H1 (cell line): Measurements from ENCODE around the gene DENND2A. TPM values are rescaled to one million over a fixed set of nuclear protein-coding genes. Genes with fewer than 3 reads are reported as not detected.

Experiments
- CTCF ChIA-PET: fragments of 300-600 bp; sonication (Branson Sonifier 250); formaldehyde crosslinking; loops from one replicate; lab custom pipeline; 2021; ENCODE audit not compliant: partially characterized antibody; lab: Charles Lee
- POLR2A ChIA-PET: fragments of 300-600 bp; sonication (Branson Sonifier 250); formaldehyde crosslinking; loops from one replicate; lab custom pipeline; 2021; ENCODE audit warnings: inconsistent platforms; ENCODE audit not compliant: partially characterized antibody; lab: Charles Lee
- DNase-seq, 2 experiments: peaks; one replicate each; pipeline versions ENCODE4 v3.0.0 to v3.0.0-alpha.2; 2010 to 2022; ENCODE audit warnings: low spot score in 2 of 2, low read depth in 1 of 2, mixed read lengths in 1 of 2
- FAIRE-seq: peaks from 2 replicates; lab custom pipeline; 2011; peaks lifted over from hg19 to GRCh38; lab: Jason Lieb, UNC
- H2AFZ ChIP-seq: 2 replicates; pipeline ENCODE4 v1.8.1; 2012; ENCODE audit warnings: low read length, inconsistent platforms
- H2AK5ac ChIP-seq: 2 replicates; pipeline ENCODE4 v1.6.1; 2013; ENCODE audit warnings: low read depth, low read length
- H2BK120ac ChIP-seq: replicated peaks from 2 replicates; pipeline ENCODE3; 2013; ENCODE audit warnings: low read depth, low read length, inconsistent platforms
- H2BK12ac ChIP-seq: 2 replicates; pipeline ENCODE4 v1.6.1; 2013; ENCODE audit warnings: low read depth, low read length
- H2BK15ac ChIP-seq: 2 replicates; pipeline ENCODE4 v1.6.1; 2013; ENCODE audit warnings: low read length
- H2BK20ac ChIP-seq: 2 replicates; pipeline ENCODE4 v1.6.1; 2013; ENCODE audit warnings: low read length
- H2BK5ac ChIP-seq: 2 replicates; pipeline ENCODE4 v1.6.1; 2013; ENCODE audit warnings: low read depth, low read length
- H3K14ac ChIP-seq: 2 replicates; pipeline ENCODE4 v1.6.1; 2013; ENCODE audit warnings: inconsistent platforms; ENCODE audit not compliant: insufficient read length
- H3K18ac ChIP-seq: 2 replicates; pipeline ENCODE4 v1.6.1; 2013; ENCODE audit warnings: low read length; ENCODE audit errors: extremely low read depth
- H3K23ac ChIP-seq: 2 replicates; pipeline ENCODE4 v1.6.1; 2013; ENCODE audit warnings: inconsistent platforms; ENCODE audit not compliant: insufficient read length
- H3K23me2 ChIP-seq: 2 replicates; pipeline ENCODE4 v1.6.1; 2013; ENCODE audit warnings: low read depth, low read length
- H3K27ac ChIP-seq: 2 replicates; pipeline ENCODE4 v1.6.1; 2011; ENCODE audit warnings: low read depth, low read length, inconsistent platforms
- H3K27me3 ChIP-seq, 4 experiments: replicated peaks in 1 of 4; 1 replicate in 1 of 4; 2 replicates in 3 of 4; pipeline versions ENCODE4 v1.6.1 to v1.8.1; 2011 to 2013; ENCODE audit warnings: low read length in 3 of 4, mild to moderate bottlenecking in 3 of 4, inconsistent platforms in 2 of 4, mixed read lengths in 2 of 4, moderate library complexity in 1 of 4; ENCODE audit not compliant: control insufficient read depth in 3 of 4, insufficient read depth in 3 of 4; ENCODE audit errors: extremely low read depth in 1 of 4
- H3K36me3 ChIP-seq, 4 experiments: 2 replicates each; pipeline versions ENCODE4 v1.6.1 to v1.8.1; 2011 to 2013; ENCODE audit warnings: mild to moderate bottlenecking in 4 of 4, low read length in 3 of 4, moderate library complexity in 2 of 4, control low read depth in 1 of 4, inconsistent platforms in 1 of 4; ENCODE audit not compliant: insufficient read depth in 4 of 4, control insufficient read depth in 2 of 4
- H3K4ac ChIP-seq: replicated peaks from 2 replicates; pipeline ENCODE3; 2013; ENCODE audit warnings: low read length, low read depth, mixed read lengths, inconsistent platforms; ENCODE audit not compliant: insufficient read length
- H3K4me1 ChIP-seq, 4 experiments: replicated peaks in 1 of 4; 1 replicate in 1 of 4; 2 replicates in 3 of 4; pipeline versions ENCODE4 v1.6.1 to v1.8.1; 2011 to 2013; ENCODE audit warnings: low read length in 3 of 4, inconsistent platforms in 2 of 4, mixed read lengths in 1 of 4; ENCODE audit not compliant: insufficient read depth in 4 of 4, control insufficient read depth in 3 of 4
- H3K4me2 ChIP-seq, 2 experiments: 2 replicates each; pipeline versions ENCODE4 v1.6.1 to v1.8.1; 2011 to 2013; ENCODE audit warnings: low read depth in 2 of 2, low read length in 2 of 2, control low read depth in 1 of 2, inconsistent platforms in 1 of 2, mild to moderate bottlenecking in 1 of 2; ENCODE audit not compliant: insufficient read depth in 1 of 2
- H3K4me3 ChIP-seq, 4 experiments: fragments of 200-600, 300-600 bp in 1 of 4; sonication (generic), shearing (Covaris generic), sonication (Bioruptor Twin) in 1 of 4; 2 replicates each; pipeline versions ENCODE4 v1.5.1 to v1.8.1; 2011 to 2016; ENCODE audit warnings: low read length in 4 of 4, low read depth in 3 of 4, control low read depth in 2 of 4, inconsistent platforms in 2 of 4, mild to moderate bottlenecking in 2 of 4, mixed read lengths in 1 of 4, moderate library complexity in 1 of 4; ENCODE audit not compliant: insufficient read depth in 2 of 4; ENCODE audit errors: extremely low read depth in 1 of 4
- H3K56ac ChIP-seq: replicated peaks from 2 replicates; pipeline ENCODE3; 2013; ENCODE audit warnings: low read depth, mild to moderate bottlenecking, mixed read lengths, low read length, inconsistent platforms; ENCODE audit not compliant: insufficient read length
- H3K79me1 ChIP-seq: 2 replicates; pipeline ENCODE4 v1.6.1; 2013; ENCODE audit warnings: low read depth, low read length, control low read depth
- H3K79me2 ChIP-seq, 2 experiments: 2 replicates each; pipeline versions ENCODE4 v1.6.1 to v1.8.1; 2012 to 2013; ENCODE audit warnings: low read length in 2 of 2, mild to moderate bottlenecking in 2 of 2, inconsistent platforms in 1 of 2; ENCODE audit not compliant: insufficient read depth in 2 of 2, control insufficient read depth in 1 of 2
- H3K9ac ChIP-seq, 4 experiments: replicated peaks in 1 of 4; 1 replicate in 1 of 4; 2 replicates in 3 of 4; pipeline versions ENCODE4 v1.6.1 to v1.8.1; 2011 to 2013; ENCODE audit warnings: low read depth in 3 of 4, low read length in 3 of 4, control low read depth in 2 of 4, mild to moderate bottlenecking in 2 of 4, moderate library complexity in 2 of 4, inconsistent platforms in 1 of 4; ENCODE audit errors: extremely low read depth in 1 of 4
- H3K9me3 ChIP-seq, 2 experiments: 2 replicates each; pipeline versions ENCODE4 v1.6.1 to v1.8.1; 2012 to 2013; ENCODE audit warnings: mild to moderate bottlenecking in 2 of 2, moderate library complexity in 2 of 2, control low read depth in 1 of 2, inconsistent platforms in 1 of 2, low read depth in 1 of 2, low read length in 1 of 2, mixed read lengths in 1 of 2; ENCODE audit not compliant: insufficient read depth in 2 of 2
- H4K20me1 ChIP-seq, 2 experiments: replicated peaks in 1 of 2; 2 replicates each; pipeline versions ENCODE3 to v1.8.1; 2011 to 2013; ENCODE audit warnings: inconsistent platforms in 2 of 2, low read length in 2 of 2, mild to moderate bottlenecking in 1 of 2; ENCODE audit not compliant: insufficient read depth in 2 of 2, control insufficient read depth in 1 of 2
- H4K5ac ChIP-seq: 2 replicates; pipeline ENCODE4 v1.6.1; 2013; ENCODE audit warnings: low read length, low read depth, mixed read lengths, inconsistent platforms; ENCODE audit not compliant: insufficient read length
- H4K8ac ChIP-seq: 2 replicates; pipeline ENCODE4 v1.8.0; 2013; ENCODE audit warnings: mild to moderate bottlenecking, moderate library complexity, low read length, inconsistent platforms; ENCODE audit not compliant: insufficient read depth; ENCODE audit errors: extremely low read depth
- H4K91ac ChIP-seq: replicated peaks from 2 replicates; pipeline ENCODE3; 2013; ENCODE audit warnings: low read length, mixed read lengths, inconsistent platforms; ENCODE audit not compliant: insufficient read length
- ASH2L ChIP-seq: fragments of 200-600, 300-600 bp; sonication (generic); IDR thresholded peaks from one replicate; pipeline ENCODE4 v1.7.1; 2017; ENCODE audit warnings: low read length
- CBX5 ChIP-seq: fragments of 300-800, 300-1000 bp; sonication (generic); IDR thresholded peaks from 2 replicates; pipeline ENCODE4 v1.7.1; 2016; ENCODE audit warnings: antibody characterized with exemption, low read length, low read depth
- FOSL1 ChIP-seq: IDR thresholded peaks from 2 replicates; pipeline ENCODE4 v1.6.1; 2011; ENCODE audit warnings: mild to moderate bottlenecking, low read depth, low read length, moderate library complexity; ENCODE audit not compliant: insufficient read depth
- WGBS, 2 experiments: shearing (Covaris generic) in 1 of 2; methylation state at CpG; one replicate each; pipeline versions ENCODE4 v1.1.6 to v1.1.7; 2013 to 2015; ENCODE audit warnings: low lambda C conversion rate in 2 of 2, mixed read lengths in 2 of 2, inconsistent platforms in 1 of 2, low coverage in 1 of 2, missing lambda C conversion rate in 1 of 2; ENCODE audit not compliant: insufficient replicate concordance in 2 of 2, insufficient coverage in 1 of 2, insufficient read length in 1 of 2; ENCODE audit errors: extremely low coverage in 1 of 2, missing lambda C conversion rate in 1 of 2; 5-methylcytosine and 5-hydroxymethylcytosine counted together
- polyA plus RNA-seq, 7 experiments: library from polyadenylated mRNA; depleted of rRNA in 3 of 7; stranded (reverse) in 5 of 7; unstranded in 2 of 7; fragments of >200 nt in 5 of 7; fragments of 200-250 nt in 2 of 7; gene quantifications; 1 replicate in 5 of 7; 2 replicates in 1 of 7; 4 replicates in 1 of 7; pipeline versions ENCODE4 v1.2.1 to v1.2.3, GENCODE V29; 2011 to 2013; ENCODE audit warnings: missing spikeins in 2 of 7, mixed read lengths in 2 of 7
- total RNA-seq: library from RNA; stranded (reverse); fragmentation: NEBNext Ultra II Directional; extraction: Animal tissue kit (Norgen Biotek cat#: 25700); gene quantifications from 2 replicates; pipeline ENCODE4 v1.2.1, GENCODE V29; 2021

Gene DENND2A
- total and polyA plus RNA-seq, 2 of the 8 experiments (the other 6 are each of a cell fraction or from before 2014, with no cell fraction given) = 5.0 to 13.0 TPM

- no peak overlapping the region for H2BK20ac ChIP-seq
- H3K27me3 ChIP-seq = no peaks in the 10 kb centered on the region
- H3K79me1 ChIP-seq = no peaks in the 10 kb centered on the region
- POLR2A ChIA-PET = no interaction called here
- FAIRE-seq (no peak), DNase-seq (no peak)
- H3K4me1 ChIP-seq = no peaks in the 10 kb centered on the region
- no peaks in the 10 kb centered on the region for H3K23me2 ChIP-seq
- H3K27ac ChIP-seq = no peak overlapping the region
- no peak overlapping the region for H3K14ac ChIP-seq
- no peak overlapping the region for H2BK12ac ChIP-seq
- CTCF ChIA-PET = interaction anchor here (0.9 to 1.3 kb wide), 5 partner anchors 10 to 59 kb away, joined by 3 to 7 read pairs (median 3); no protein-coding TSS in a partner anchor
- H3K4me2 ChIP-seq = no peak overlapping the region
- no peak overlapping the region for H4K8ac ChIP-seq
- no peak overlapping the region for H3K23ac ChIP-seq
- no peak overlapping the region for H3K56ac ChIP-seq
- no peak overlapping the region for H2BK120ac ChIP-seq
- no peak overlapping the region for H3K4me3 ChIP-seq
- no peaks in the 10 kb centered on the region for H3K79me2 ChIP-seq
- no peak overlapping the region for H2AFZ ChIP-seq
- no peak overlapping the region for H3K9ac ChIP-seq
- H4K20me1 ChIP-seq = no peaks in the 10 kb centered on the region
- no peak overlapping the region for H2BK15ac ChIP-seq
- WGBS, 2 experiments = 89% methylated on average over 1 of the region's 1 CpG; no CpG with 5 or more reads in 1 of the 2 experiments
- H3K9me3 ChIP-seq = no peaks in the 10 kb centered on the region
- H2AK5ac ChIP-seq = no peak overlapping the region
- no peak for TF ChIP-seq FOSL1
- no peak for TF ChIP-seq CBX5
- TF ChIP-seq ASH2L = no peak
- no peak overlapping the region for H3K18ac ChIP-seq
- no peak overlapping the region for H4K91ac ChIP-seq
- H3K4ac ChIP-seq = no peak overlapping the region
- H3K36me3 ChIP-seq = no peaks in the 10 kb centered on the region
- no peak overlapping the region for H2BK5ac ChIP-seq
- H4K5ac ChIP-seq = no peak overlapping the region
Observed at GRCh38 chr7:140576589-140576988, 64.0 kb downstream of the DENND2A start.
